ENCODE results near the gene TMEM35B.

GRCh38 chr1:34965597-34965996, 19.6 kb downstream of the TMEM35B start:
- TF ChIP-seq, protein P1, sequence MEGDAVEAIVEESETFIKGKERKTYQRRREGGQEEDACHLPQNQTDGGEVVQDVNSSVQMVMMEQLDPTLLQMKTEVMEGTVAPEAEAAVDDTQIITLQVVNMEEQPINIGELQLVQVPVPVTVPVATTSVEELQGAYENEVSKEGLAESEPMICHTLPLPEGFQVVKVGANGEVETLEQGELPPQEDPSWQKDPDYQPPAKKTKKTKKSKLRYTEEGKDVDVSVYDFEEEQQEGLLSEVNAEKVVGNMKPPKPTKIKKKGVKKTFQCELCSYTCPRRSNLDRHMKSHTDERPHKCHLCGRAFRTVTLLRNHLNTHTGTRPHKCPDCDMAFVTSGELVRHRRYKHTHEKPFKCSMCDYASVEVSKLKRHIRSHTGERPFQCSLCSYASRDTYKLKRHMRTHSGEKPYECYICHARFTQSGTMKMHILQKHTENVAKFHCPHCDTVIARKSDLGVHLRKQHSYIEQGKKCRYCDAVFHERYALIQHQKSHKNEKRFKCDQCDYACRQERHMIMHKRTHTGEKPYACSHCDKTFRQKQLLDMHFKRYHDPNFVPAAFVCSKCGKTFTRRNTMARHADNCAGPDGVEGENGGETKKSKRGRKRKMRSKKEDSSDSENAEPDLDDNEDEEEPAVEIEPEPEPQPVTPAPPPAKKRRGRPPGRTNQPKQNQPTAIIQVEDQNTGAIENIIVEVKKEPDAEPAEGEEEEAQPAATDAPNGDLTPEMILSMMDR (IDR thresholded peaks at IDR 0.05), result no peak
- TF ChIP-seq POLR2A (IDR thresholded peaks at IDR 0.05), result no peak

Data from tibial nerve (tissue), 3 donors.